ENCODE data around the gene AFTPH.
A peak's percentile ranks its signal among the peaks of the same experiment; 100 is the strongest.

Gene AFTPH

GRCh38 chr2:64485961-64486360 lies 38.2 kb upstream of the AFTPH start:
- ChIA-PET CTCF (interaction anchor here (0.6 to 2.0 kb wide), 9 partner anchors 10 to 429 kb away, joined by 3 to 19 read pairs (median 3); no protein-coding TSS in a partner anchor), POLR2A (no interaction called here)
- H3K36me3 ChIP-seq (ENCODE audit: control insufficient read depth in 2 of 2, insufficient read depth in 1 of 2, low read length in 2 of 2), result no peaks in the 10 kb centered on the region
- H3K4me3 ChIP-seq (ENCODE audit: low read depth, low read length), result no peak overlapping the region
- H3K9me3 ChIP-seq (ENCODE audit: control insufficient read depth, insufficient read depth, low read depth, low read length), result no peaks in the 10 kb centered on the region
- no peaks in the 10 kb centered on the region for H3K4me1 ChIP-seq (ENCODE audit: control insufficient read depth, insufficient read depth, low read length)
- no peak overlapping the region for H3K27ac ChIP-seq (ENCODE audit: extremely low read depth, low read depth, low read length)
- TF ChIP-seq SCRT2 (tag by site-specific recombination; IDR thresholded peaks at IDR 0.05) (0 out of 2 replicates have a peak, but pooled peaks have one; percentile 34), FEZF1 (tag by site-specific recombination; IDR thresholded peaks at IDR 0.05) (no peak)

GRCh38 chr2:64487256-64488049 lies 36.7 kb upstream of the AFTPH start:
- no peaks in the 10 kb centered on the region for H3K9me3 ChIP-seq (ENCODE audit: control insufficient read depth, insufficient read depth, low read depth, low read length)
- H3K4me1 ChIP-seq (ENCODE audit: control insufficient read depth, insufficient read depth, low read length), result no peaks in the 10 kb centered on the region
- TF ChIP-seq ZBTB17 (tag by site-specific recombination; IDR thresholded peaks at IDR 0.05), result no peak
- no peak for TF ChIP-seq ZNF175 (tag by site-specific recombination; IDR thresholded peaks at IDR 0.05)
- no peak for TF ChIP-seq PRDM2 (tag by site-specific recombination; IDR thresholded peaks at IDR 0.05; ENCODE audit: borderline replicate concordance)
- no peak for TF ChIP-seq ZNF404 (tag by site-specific recombination; IDR thresholded peaks at IDR 0.05)
- TF ChIP-seq ZNF350 (tag by site-specific recombination; IDR thresholded peaks at IDR 0.05), result no peak
- TF ChIP-seq HOXA7 (CRISPR knock-in tag; IDR thresholded peaks at IDR 0.05; ENCODE audit: borderline replicate concordance), result no peak
- no peak for TF ChIP-seq ATF2 (tag by site-specific recombination; IDR thresholded peaks at IDR 0.05; ENCODE audit: low read depth)
- no peak for TF ChIP-seq ZNF529 (tag by site-specific recombination; IDR thresholded peaks at IDR 0.05; ENCODE audit: insufficient replicate concordance)
- no peak for TF ChIP-seq ZNF211 (tag by site-specific recombination; IDR thresholded peaks at IDR 0.05; ENCODE audit: low read depth)
- TF ChIP-seq ZFHX2 (tag by site-specific recombination; conservative IDR thresholded peaks at IDR 0.05), result no peak
- TF ChIP-seq ZBTB10 (tag by site-specific recombination; IDR thresholded peaks at IDR 0.05), result no peak
- TF ChIP-seq GLIS2 (tag by site-specific recombination; IDR thresholded peaks at IDR 0.05), result no peak
- TF ChIP-seq ZNF791 (tag by site-specific recombination; IDR thresholded peaks at IDR 0.05), result no peak
- TF ChIP-seq ZNF266 (tag by site-specific recombination; IDR thresholded peaks at IDR 0.05; ENCODE audit: low read depth), result no peak
- no peak overlapping the region for H3K27ac ChIP-seq (ENCODE audit: extremely low read depth, low read depth, low read length)
- H3K4me3 ChIP-seq (ENCODE audit: low read depth, low read length), result no peak overlapping the region
- CTCF ChIA-PET, result interaction anchor here (0.5 to 5.9 kb wide), 45 partner anchors 7 to 438 kb away, joined by 3 to 155 read pairs (median 5); partner anchors contain the start of gene AFTPH
- no peaks in the 10 kb centered on the region for H3K36me3 ChIP-seq (ENCODE audit: control insufficient read depth in 2 of 2, insufficient read depth in 1 of 2, low read length in 2 of 2)
- POLR2A ChIA-PET, result interaction anchor here (1.0 kb wide), 1 partner anchor 157 kb away, joined by 4 read pairs; no protein-coding TSS in a partner anchor
